GM18868 (cell line): ENCODE measurements around the gene SLC16A13.
"Not testable (repeated sequence)": the region's sequence is repeated elsewhere in the genome, so short reads cannot be mapped to it uniquely, and the experiment has no call there.

Experiments
- ATAC-seq: cut with Tn5 transposase; IDR thresholded peaks from one replicate; pipeline ENCODE4 v1.9.1; 2021; ENCODE audit warnings: mild to moderate bottlenecking, moderate library complexity; ENCODE audit not compliant: unreplicated experiment

Gene SLC16A13

DNA sequence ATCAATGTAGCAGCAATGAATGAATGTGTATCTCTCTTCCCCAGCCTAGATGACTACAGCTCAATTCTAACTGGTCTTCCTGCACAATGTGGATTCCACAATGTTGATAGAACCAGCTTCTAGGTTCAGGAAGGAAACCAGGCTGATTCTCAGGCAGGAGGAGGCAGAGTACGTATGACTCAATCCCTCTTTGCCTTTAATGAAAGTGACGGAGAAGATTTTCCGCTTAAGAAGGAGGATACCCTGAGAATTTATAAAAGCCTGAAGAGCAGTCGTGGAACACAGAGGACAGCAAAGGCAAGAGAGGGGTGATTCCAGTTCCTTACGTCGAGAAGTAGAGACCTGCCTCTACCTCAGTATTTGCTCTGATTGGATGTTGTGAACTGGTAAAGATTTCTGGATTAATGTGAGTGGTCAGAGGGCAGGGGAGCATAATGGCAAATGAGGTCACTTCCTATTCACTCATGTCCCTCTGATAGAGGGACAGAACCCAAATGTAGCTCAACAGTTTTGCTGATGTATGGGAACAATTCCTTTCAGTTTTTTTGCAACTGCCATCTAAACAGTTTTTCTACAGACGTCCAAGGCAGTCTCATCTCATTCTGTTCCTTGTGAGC, 23.1 kb downstream of the SLC16A13 start:
- ATAC-seq: no peak

DNA sequence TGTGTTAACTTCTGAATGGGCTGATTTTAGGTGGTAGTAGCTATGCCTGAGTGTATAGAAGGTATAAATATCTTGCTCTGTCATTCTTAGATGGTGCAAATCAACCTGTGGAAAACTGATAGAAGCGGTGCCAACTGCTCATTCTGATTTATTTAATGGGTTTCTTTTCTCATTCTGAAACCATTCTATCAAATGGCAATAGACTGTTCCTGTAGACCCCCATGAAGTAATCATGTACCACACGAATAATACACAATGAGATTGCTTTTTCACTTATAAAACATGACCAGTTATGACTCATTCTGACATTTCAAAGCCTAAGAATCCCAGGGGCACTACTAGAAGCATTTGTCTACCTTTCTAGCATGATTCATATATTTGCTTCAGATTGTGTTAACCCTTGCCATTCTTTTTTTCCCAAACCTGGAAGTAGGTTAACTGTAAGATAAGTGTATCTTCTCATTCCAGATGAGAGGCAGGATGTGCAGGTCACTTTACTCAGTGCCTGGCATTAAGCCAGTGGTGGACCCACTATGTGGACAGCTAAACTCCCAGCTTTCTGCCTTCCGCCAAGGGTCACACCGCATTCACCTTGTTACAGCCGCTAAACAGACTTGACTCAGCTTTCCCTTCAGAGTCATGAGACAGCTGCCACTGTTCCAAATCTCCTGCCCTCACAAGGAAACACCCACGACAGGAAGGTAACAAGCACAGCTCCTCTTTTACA, 24.5 kb downstream of the SLC16A13 start:
- no peak for ATAC-seq

DNA sequence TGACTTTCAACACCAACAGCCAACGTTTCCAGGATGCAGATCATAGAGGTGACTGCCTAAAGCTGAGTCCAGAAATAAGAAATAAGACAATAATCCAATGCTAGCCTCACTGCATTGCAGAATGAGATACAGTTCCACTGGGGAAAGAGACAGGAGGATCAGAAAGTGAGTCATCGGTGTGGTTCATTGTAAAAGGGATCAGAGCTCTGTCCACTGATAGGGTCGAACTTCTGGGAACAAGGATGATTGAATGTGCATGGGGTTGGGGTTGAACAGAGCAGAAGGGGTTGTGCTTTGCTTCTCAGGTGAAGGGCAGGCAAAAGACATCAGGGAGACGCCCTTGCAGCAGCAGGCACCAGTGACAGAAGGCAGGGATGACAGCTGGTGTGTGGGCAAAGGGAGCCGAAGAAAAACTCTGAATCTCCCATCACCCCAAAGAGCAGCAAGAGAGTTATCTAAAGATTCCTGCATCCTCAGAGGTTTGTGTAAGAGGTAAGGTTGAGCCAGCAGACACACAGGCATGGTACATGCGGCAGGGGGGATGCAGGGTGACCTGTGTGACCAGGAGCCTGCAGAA, 27.8 kb downstream of the SLC16A13 start:
- ATAC-seq: no peak

DNA sequence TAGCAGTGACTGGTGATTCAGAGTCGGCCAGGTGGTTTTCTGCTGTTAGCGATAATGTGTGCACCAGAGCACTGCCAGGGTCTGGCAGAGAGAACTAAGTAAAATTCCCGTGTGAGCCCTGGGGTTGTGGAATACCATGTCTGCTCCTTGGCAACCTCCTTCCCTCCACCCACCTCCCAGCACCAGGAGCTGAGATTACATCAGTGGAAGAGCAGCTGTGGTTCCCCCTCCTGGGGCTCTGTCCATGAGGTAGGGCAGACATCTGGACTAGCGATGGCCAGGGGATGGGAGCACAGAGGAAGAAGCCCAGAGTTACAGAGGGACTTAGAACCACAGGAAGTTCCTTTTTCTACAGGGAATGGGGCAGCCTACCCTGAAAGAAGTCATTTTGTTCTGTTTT, 28.4 kb downstream of the SLC16A13 start:
- no peak for ATAC-seq

DNA sequence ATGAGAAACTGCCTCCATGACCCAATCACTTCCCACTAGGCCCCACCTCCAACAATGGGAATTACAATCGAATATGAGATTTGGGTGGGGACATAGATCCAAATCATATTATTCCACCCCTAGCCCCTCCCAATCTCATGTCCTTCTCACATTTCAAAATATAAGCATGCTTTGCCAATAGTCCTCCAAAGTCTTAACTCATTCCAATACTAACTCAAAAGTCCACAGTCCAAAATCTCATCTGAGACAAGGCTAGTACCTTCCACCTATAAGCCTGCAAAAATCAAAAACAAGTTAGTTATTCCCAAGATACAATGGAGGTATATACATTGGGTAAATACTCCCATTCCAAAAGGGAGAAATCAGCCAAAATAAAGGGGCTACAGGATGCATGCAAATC, 31.4 kb downstream of the SLC16A13 start:
- no peak for ATAC-seq

DNA sequence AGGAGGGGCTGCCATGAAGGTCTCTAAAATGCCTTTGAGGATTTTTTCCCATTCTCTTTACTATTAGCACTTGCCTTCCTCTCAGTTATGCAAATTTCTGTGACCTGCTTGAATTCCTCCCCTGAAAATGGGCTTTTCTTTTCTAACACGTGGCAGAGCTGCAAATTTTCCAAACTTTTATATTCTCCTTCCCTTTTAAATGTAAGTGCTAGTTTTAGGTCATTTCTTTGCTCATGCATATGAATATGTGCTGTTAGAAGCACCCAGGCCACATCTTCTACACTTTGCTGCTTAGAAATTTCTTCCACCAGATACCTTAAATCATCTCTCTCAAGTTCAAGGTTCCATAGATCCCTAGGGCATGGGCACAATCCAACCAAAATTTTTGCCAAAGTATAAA, 32.5 kb downstream of the SLC16A13 start:
- no peak for ATAC-seq

DNA sequence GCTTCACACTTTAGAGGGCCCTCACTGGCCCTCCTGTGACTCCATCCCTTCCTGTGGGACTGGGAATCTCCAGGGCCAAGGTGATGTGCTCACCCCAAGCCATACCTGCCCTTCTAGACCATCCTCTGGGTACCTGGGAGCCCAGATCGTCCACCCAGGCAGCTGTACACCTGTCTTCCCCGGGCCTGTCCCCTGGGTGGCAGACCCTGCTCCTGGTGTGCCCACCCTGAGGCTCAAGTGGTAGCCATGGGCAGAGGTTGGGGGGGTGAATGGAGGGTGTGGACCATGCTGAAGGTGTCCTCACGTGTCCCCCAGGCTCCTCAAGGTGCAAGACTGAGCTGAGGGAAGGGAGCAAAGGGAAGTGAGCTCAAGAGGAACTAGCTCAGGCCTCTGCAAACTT, 34.9 kb downstream of the SLC16A13 start:
- no peak for ATAC-seq

DNA sequence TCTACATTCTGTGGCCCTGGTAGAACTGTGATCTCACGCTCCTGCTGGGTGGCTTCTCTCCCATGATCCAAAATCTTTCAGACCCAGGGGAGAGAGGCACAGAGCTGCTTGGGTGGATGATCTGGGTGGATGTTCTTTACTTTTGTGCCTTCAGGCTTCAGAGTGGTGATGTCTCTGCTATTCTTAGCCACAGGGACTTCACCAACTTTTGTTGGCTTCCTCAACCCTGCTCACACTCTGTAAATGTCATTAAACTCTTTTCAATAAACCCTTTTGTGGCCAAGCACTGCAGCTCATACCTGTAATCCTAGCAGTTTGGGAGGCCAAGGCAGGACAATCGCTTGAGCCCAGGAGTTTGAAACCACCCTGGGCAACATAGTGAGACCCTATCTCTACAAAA, 36.6 kb downstream of the SLC16A13 start:
- ATAC-seq: no peak

DNA sequence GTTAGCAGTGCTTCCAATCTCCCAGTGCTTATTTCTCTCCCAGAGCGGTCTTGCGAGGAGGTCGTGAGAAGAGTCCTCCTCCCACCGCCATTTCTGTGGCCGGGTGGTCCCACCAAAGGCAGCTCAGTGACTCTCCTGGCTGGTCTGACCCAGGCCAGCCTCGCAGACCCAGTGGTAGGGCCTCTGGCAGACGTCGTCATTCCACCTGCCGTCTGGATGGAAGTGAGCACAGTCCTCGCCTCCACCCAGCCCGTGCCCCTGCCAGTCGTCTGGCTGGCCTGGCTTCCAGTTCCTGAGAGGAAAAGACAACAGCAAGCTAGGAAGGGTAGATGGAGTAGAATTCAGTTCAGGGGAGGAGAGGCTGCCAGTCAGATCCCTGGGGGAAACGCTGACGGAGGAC, 39.1 kb downstream of the SLC16A13 start:
- ATAC-seq: no peak

DNA sequence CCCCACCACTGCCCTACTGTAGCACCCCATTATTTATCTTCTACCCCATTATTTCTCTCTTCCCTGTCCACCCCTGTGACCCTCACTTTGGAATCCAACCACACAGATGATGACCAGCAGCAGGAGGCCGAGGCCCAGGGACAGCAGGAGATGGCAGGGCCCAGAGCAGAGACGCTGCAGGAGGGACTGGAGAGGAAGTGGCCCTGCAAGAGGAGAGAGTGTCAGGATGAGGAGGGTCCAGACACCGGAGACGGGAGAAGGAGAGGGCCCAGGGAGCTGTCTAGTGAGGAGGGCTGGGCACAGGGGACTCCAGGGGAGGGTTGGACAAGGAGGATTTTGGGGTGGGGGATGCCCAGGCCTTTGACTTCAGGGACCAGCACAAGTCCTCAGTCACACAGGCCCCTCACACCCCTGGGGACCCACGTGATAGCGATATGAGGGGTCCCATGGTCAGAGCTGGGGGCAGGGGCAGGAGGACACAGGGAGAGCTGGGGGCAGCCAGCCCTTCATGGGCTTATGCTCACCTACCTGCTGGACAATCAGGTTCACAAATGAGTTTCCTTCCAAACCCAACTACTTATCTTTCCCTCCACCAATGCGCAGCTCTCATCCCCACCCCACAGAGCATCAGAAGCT, 42.2 kb downstream of the SLC16A13 start:
- no peak for ATAC-seq

DNA sequence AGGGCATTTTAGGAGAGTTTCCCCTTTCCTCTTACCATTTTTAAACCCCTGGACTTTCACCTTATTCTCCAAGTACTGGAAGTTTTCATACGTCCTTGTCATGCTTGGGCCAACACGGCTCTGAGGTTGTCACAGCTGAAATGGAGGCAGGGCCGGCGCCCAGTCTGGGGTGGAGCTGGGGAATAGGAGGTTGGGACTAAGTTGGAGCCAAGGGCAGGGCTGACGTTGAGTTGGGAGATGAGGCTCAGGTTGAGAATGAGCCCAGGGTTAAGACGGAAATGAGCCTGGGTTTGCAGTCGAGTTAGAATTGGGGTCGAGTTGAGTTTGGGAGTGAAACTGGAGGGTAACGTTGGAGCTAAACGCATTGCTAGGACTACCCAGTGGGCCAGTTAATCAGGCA, 42.9 kb downstream of the SLC16A13 start:
- no peak for ATAC-seq

DNA sequence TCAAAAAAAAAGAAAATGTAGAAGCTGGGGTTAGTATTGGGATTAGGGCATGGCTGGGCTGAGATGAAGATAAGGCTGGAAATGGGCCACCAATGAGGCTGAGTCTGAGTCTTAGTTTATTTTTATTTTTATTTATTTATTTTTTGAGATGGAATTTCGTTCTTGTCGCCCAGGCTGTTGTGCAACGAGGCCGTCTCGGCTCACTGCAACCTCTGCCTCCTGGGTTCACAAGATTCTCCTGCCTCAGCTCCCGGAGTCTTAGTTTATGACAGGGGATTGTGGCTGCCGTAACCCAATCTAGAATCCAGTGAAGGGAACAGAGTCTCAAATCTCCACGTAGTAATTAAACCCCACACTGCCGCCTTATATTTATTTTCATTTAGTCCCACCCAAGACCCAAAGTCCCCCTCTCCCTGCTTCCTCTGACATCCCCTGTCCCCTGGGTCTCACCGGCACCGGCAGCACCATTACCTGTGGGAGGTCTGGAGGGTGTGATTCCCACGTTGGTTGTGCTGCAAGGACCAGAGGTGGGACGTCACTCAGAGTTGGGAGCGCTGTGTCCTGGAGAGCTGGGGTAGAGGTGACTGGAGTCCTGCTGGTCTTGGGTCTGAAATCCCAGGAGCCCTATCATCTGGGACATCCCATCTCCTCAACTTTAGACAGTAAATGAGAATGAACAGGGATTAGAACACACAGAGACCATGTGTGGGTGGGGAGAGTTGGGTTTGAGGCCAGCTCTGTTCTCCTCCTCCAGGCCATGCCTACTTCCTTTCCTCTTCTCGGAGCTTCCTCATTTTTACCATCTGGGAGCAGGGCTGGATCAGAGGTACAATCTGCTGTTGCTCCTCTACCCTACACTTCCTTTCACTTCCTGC, 44.0 kb downstream of the SLC16A13 start, which contains the start of gene CLEC10A:
Gene CLEC10A, minus strand, starts transcription at position 671 of the 875 bp plus-strand sequence. CDS start 1,439 bp downstream, outside the sequence.
- ATAC-seq: no peak

DNA sequence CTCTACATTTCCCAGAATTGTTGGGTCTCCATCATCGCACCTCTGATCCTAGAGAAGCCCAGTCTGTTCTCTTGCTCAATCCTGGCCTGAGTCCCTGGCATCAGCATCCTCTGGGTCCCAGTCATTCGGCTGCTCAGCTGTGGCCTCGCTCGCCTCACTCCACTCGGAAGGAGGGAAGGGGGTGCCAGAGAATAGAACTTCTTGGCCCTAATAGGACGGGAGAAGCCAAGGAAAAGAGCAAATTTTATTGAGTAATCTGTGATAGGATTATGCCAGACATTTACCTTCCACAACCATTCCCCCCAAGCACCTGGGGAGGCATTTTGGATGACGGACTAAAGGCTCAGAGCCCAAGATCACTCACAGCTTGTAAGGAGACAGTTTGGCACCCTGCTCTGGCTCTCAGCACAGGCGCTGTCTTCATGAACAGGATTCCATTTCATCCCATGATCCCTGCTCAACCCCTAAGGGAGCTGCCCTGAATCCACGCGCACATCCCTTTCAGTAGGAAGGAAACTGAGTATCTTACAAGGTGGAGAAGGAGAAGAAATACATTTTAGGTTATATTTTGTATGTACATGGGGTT, 44.7 kb downstream of the SLC16A13 start:
- no peak for ATAC-seq

DNA sequence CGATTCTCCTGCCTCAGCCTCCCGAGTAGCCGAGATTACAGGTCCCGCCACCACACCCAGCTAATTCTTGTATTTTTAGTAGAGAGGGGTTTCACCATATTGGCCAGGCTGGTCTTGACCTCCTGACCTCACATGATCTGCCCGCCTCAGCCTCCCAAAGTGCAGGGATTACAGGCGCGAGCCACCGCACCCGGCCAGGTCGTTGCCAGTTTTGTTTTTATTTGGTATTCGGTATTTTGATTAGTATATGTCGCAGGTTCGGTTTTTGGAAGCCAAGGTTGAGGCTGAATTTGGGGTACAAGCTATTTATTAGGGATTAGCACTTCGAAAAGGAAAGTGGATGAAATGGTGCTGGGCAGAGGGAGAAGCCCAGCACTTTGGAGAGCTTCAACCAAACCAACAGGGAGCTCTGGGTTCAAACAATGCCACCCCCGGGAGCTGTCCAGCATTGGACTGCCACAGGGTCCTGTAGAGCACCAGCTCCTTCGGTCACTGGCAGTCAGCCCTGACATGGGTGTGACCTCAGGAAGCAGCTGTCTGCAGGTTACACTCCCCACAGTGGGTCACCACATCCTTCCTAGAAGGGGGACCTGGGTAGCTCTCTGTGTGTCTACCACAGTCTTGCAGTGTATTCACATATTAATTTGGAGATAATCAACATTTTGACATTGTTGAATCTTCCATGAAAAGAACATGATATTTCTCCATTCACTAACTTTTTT, 45.7 kb downstream of the SLC16A13 start:
- no peak for ATAC-seq

DNA sequence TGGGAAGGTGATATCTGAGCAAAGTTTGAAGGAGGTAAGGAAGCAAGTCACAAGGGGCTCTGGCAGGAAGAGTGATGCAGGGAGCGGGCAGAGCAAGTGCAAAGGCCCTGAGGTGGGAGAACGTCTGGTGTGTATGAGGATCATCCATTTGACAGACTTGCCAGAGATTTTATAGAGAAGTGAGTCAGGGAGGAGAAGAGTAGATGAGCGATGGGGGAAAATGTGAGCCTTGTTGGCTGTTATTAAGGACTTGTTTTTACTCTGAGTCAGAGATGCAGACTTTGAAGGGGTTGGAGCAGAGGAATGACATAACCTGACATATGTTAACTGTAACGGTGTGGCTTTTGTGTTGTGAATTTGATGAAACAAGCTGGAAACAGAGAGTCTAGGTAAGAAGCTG, 47.8 kb downstream of the SLC16A13 start:
- no peak for ATAC-seq

DNA sequence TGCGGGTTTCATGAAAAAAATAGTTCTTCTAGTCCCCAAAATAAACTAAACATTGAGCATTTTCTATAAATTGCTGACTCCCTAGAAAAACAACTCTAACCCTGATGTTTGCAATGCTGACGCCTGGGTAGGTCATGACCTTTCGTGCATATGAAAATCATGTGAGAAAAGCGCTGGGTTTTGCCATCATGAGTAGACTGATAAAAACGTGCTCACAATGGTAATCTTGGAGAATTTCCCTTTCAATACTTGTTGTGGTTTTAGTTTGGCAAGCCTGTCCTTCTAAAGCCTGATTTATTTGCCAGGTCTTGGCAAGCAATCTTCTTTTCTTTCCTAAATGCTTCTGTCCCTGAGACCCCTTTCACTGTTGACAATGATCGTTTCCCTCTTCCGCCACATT, 48.3 kb downstream of the SLC16A13 start:
- ATAC-seq: no peak

DNA sequence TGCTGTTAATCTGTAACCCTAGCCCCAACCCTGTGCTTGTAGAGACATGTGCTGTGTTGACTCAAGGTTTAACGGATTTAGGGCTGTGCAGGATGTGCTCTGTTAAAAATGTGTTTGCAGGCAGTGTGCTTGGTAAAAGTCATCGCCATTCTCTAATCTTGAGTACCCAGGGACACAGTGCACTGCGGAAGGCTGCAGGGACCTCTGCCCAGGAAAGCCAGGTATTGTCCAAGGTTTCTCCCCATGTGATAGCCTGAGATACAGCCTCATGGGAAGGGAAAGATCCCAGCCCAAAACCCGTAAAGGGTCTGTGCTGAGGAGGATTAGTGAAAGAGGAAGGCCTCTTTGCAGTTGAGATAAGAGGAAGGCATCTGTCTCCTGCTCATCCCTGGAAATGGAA, 52.6 kb downstream of the SLC16A13 start:
- not testable (repeated sequence) for ATAC-seq

DNA sequence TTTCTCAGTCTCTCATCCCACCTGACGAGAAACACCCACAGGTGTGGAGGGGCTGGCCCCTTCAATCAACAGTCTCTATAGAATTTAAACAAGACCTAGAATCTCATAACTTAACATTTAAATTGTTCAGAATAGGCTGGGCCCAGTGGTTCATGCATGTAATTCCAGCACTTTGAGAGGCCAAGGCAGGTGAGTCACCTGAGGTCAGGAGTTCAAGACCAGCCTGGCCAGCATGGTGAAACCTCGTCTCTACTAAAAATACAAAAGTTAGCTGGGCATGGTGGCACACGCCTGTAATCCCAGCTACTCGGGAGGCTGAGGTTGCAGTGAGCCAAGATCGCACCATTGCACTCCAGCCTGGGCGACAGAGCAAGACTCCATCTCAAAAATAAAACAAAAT, 53.8 kb downstream of the SLC16A13 start:
- ATAC-seq: not testable (repeated sequence)
